ENCODE results near the gene MAP4K5. TPM values are rescaled to one million over a fixed set of nuclear protein-coding genes. Genes with fewer than 3 reads are reported as not detected.

MAP4K5 gene
- total RNA-seq, 1 donor from 2014 or later = 158 TPM

DNA sequence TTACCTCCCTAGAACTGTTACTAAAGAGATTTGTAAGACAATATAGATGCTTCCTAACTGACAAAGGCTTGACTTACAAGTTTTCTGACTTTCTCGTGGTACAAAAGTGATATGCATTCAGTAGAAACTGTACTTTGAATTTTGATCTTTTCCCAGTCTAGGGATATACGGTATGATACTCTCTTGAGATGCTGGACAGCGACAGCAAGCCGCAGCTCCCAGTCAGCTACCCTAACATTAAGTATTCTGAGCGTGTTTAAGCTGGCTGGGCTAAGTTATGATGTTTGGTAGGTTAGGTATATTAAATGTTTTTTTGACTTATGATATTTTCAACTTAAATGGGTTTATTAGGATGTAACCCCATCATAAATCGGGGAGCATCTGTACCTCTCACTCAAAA, 80.5 kb downstream of the MAP4K5 start:
- Histone ChIP-seq H3K27ac (no peak overlapping the region), H3K9me3 (no peaks in the 10 kb centered on the region), H3K4me3 (no peak overlapping the region), H3K27me3 (no peaks in the 10 kb centered on the region), H3K4me1 (peaks cover 6% of the 10 kb centered on the region), H3K36me3 (peaks cover 0 to 29% of the 10 kb centered on the region in 2 donors)
- no peak for TF ChIP-seq POLR2A (IDR thresholded peaks at IDR 0.05)
- no peak for TF ChIP-seq POLR2AphosphoS5 (IDR thresholded peaks at IDR 0.05; ENCODE audit: insufficient read depth in 1 of 2, low read depth in 1 of 2)
- TF ChIP-seq, protein P1, sequence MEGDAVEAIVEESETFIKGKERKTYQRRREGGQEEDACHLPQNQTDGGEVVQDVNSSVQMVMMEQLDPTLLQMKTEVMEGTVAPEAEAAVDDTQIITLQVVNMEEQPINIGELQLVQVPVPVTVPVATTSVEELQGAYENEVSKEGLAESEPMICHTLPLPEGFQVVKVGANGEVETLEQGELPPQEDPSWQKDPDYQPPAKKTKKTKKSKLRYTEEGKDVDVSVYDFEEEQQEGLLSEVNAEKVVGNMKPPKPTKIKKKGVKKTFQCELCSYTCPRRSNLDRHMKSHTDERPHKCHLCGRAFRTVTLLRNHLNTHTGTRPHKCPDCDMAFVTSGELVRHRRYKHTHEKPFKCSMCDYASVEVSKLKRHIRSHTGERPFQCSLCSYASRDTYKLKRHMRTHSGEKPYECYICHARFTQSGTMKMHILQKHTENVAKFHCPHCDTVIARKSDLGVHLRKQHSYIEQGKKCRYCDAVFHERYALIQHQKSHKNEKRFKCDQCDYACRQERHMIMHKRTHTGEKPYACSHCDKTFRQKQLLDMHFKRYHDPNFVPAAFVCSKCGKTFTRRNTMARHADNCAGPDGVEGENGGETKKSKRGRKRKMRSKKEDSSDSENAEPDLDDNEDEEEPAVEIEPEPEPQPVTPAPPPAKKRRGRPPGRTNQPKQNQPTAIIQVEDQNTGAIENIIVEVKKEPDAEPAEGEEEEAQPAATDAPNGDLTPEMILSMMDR (IDR thresholded peaks at IDR 0.05) = no peak
- DNase-seq (ENCODE audit: extremely low spot score in 2 of 2) = no peak
- intact Hi-C loops (cut with DNase I) = no loop called here

DNA sequence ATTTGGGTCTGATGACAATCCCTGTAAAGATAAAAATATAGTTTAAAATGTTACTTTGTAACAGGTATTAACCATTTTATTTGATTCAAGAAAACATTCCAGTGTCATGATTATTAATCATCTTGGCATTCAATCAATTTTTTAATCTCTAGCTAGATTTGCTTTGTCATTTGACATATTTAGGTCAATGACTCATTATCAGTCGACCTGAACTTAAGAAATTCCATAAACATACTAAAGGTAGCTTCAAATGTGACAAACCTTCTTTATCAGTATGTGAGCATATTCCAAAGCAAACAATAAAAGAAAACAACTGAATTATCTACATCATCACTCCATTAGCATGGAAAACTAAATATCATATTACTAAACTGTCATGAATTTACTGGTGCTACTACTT, 84.9 kb downstream of the MAP4K5 start:
- peaks cover 0 to 41% of the 10 kb centered on the region in 2 donors for H3K36me3 ChIP-seq
- no peak for DNase-seq (ENCODE audit: extremely low spot score in 2 of 2)
- intact Hi-C loops (cut with DNase I) = no loop called here
- TF ChIP-seq, protein P1 (IDR thresholded peaks at IDR 0.05) = no peak
- TF ChIP-seq POLR2A (IDR thresholded peaks at IDR 0.05) (no peak), POLR2AphosphoS5 (IDR thresholded peaks at IDR 0.05; ENCODE audit: insufficient read depth in 1 of 2, low read depth in 1 of 2) (no peak)
- no peaks in the 10 kb centered on the region for H3K27me3 ChIP-seq
- H3K9me3 ChIP-seq = no peaks in the 10 kb centered on the region
- H3K4me3 ChIP-seq = no peak overlapping the region
- no peaks in the 10 kb centered on the region for H3K4me1 ChIP-seq
- no peak overlapping the region for H3K27ac ChIP-seq

DNA sequence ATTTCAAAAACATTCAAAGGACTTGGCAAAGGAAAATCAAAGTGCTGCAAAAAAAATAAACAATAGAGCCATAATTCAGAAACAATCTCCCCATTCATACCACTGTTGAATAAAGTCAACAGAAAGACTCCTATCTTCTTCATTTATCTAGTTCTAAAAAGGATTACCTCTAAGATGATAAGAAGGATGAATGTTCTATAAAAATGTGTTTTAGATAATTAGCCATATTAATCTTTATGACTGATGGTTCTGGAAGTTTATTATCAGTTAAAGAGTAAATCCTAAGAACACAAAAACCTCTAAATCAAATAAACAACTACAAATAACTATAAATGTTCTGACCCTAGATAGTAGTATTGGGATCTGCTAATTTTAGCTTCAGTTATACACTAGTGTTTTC, 97.8 kb downstream of the MAP4K5 start:
- H3K9me3 ChIP-seq = no peaks in the 10 kb centered on the region
- intact Hi-C loops (cut with DNase I) = no loop called here
- TF ChIP-seq, protein P1 (IDR thresholded peaks at IDR 0.05) = no peak
- TF ChIP-seq POLR2AphosphoS5 (IDR thresholded peaks at IDR 0.05; ENCODE audit: insufficient read depth in 1 of 2, low read depth in 1 of 2) (no peak), POLR2A (IDR thresholded peaks at IDR 0.05) (no peak)
- no peak overlapping the region for H3K4me3 ChIP-seq
- no peak for DNase-seq (ENCODE audit: extremely low spot score in 2 of 2)
- peaks cover 0 to 37% of the 10 kb centered on the region in 2 donors for H3K36me3 ChIP-seq
- H3K27me3 ChIP-seq = no peaks in the 10 kb centered on the region
- H3K4me1 ChIP-seq = no peaks in the 10 kb centered on the region
- no peak overlapping the region for H3K27ac ChIP-seq

DNA sequence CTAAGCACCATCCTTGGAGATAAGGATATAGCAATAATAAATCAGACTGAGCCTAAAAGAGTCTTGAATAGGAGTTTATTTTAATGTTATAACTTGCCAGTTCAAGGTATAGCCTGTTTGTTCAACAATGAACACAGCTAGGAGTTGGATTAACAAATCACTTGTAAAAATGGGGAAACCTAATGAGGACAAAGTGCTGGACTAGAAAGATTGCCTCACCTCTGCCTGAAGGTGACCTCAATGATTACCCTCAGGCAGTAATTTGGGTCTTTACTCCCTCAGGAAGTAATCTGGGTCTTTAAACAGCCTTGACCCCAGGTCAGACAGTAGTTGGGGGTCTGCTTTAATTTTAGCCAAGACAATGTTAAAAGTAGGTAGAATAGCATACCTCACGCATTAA, 100.2 kb downstream of the MAP4K5 start:
- H3K36me3 ChIP-seq = peaks cover 0 to 30% of the 10 kb centered on the region in 2 donors
- H3K27me3 ChIP-seq = no peaks in the 10 kb centered on the region
- intact Hi-C loops (cut with DNase I) = no loop called here
- no peaks in the 10 kb centered on the region for H3K9me3 ChIP-seq
- no peak for DNase-seq (ENCODE audit: extremely low spot score in 2 of 2)
- H3K4me3 ChIP-seq = no peak overlapping the region
- TF ChIP-seq, protein P1 (IDR thresholded peaks at IDR 0.05) = no peak
- TF ChIP-seq POLR2AphosphoS5 (IDR thresholded peaks at IDR 0.05; ENCODE audit: insufficient read depth in 1 of 2, low read depth in 1 of 2) = no peak
- TF ChIP-seq POLR2A (IDR thresholded peaks at IDR 0.05) = no peak
- H3K27ac ChIP-seq = no peak overlapping the region
- no peaks in the 10 kb centered on the region for H3K4me1 ChIP-seq

DNA sequence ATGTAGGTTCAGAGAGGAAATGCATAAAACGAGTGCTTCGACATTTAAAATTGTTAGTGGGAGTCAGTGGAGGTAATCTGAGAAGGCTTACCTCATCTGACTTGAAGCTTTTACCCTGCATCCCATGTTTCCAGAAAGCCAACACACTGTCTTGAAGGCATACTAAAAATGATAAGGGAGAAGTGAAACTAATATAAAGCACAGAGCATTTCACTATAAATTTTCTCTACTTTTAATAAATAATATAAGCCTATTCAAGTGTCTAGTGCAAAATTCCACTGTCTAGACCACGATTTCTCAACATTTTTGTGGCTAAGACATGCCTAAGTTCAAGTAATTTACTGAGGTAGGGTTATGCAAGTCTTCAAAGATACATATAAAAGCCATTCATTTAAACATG, 106.6 kb downstream of the MAP4K5 start:
- Histone ChIP-seq H3K27ac (no peak overlapping the region), H3K9me3 (no peaks in the 10 kb centered on the region), H3K4me1 (no peaks in the 10 kb centered on the region), H3K4me3 (no peak overlapping the region), H3K27me3 (no peaks in the 10 kb centered on the region), H3K36me3 (peaks cover 0 to 28% of the 10 kb centered on the region in 2 donors)
- TF ChIP-seq POLR2AphosphoS5 (IDR thresholded peaks at IDR 0.05; ENCODE audit: insufficient read depth in 1 of 2, low read depth in 1 of 2) (no peak), POLR2A (IDR thresholded peaks at IDR 0.05) (no peak)
- TF ChIP-seq, protein P1 (IDR thresholded peaks at IDR 0.05) = no peak
- no peak for DNase-seq (ENCODE audit: extremely low spot score in 2 of 2)
- intact Hi-C loops (cut with DNase I) = no loop called here

Data from vagina (tissue), 2 donors.